ENCODE results near the gene VAV3.

Gene VAV3

GRCh38 chr1:107950464-107950863, 14.5 kb downstream of the VAV3 start:
- H3K79me2 ChIP-seq (ENCODE audit: control insufficient read depth, insufficient read depth, low read length, unreplicated experiment) = no peaks in the 10 kb centered on the region
- H3K27ac ChIP-seq (ENCODE audit: low read depth, low read length) = no peak overlapping the region
- H3K4me3 ChIP-seq (ENCODE audit: low read depth, low read length) = no peak overlapping the region
- H3K4me1 ChIP-seq (ENCODE audit: control insufficient read depth, insufficient read depth, low read length, unreplicated experiment) = no peaks in the 10 kb centered on the region
- peaks cover 23% of the 10 kb centered on the region; the same call in 1 of the 2 replicates for H3K27me3 ChIP-seq (ENCODE audit: insufficient read depth, low read length)
- H3K36me3 ChIP-seq (ENCODE audit: insufficient read depth, low read length) = no peaks in the 10 kb centered on the region
- no peak overlapping the region for H2AFZ ChIP-seq (ENCODE audit: low read length, unreplicated experiment)

- Histone ChIP-seq H2AFZ (ENCODE audit: low read length, unreplicated experiment) (no peak overlapping the region), H3K27me3 (ENCODE audit: insufficient read depth, low read length) (peaks cover 21% of the 10 kb centered on the region; the same call in 1 of the 2 replicates), H3K79me2 (ENCODE audit: control insufficient read depth, insufficient read depth, low read length, unreplicated experiment) (no peaks in the 10 kb centered on the region), H3K36me3 (ENCODE audit: insufficient read depth, low read length) (no peaks in the 10 kb centered on the region), H3K4me1 (ENCODE audit: control insufficient read depth, insufficient read depth, low read length, unreplicated experiment) (no peaks in the 10 kb centered on the region), H3K27ac (ENCODE audit: low read depth, low read length) (no peak overlapping the region), H3K4me3 (ENCODE audit: low read depth, low read length) (no peak overlapping the region)
These were observed 15.3 kb downstream of the VAV3 start for GRCh38 chr1:107949467-107950253.

GRCh38 chr1:107946794-107947193, 18.2 kb downstream of the VAV3 start:
- no peaks in the 10 kb centered on the region for H3K4me1 ChIP-seq (ENCODE audit: control insufficient read depth, insufficient read depth, low read length, unreplicated experiment)
- H3K27me3 ChIP-seq (ENCODE audit: insufficient read depth, low read length) = peaks cover 21% of the 10 kb centered on the region; the same call in 1 of the 2 replicates
- no peaks in the 10 kb centered on the region for H3K79me2 ChIP-seq (ENCODE audit: control insufficient read depth, insufficient read depth, low read length, unreplicated experiment)
- H3K4me3 ChIP-seq (ENCODE audit: low read depth, low read length) = no peak overlapping the region
- no peak overlapping the region for H2AFZ ChIP-seq (ENCODE audit: low read length, unreplicated experiment)
- no peak overlapping the region for H3K27ac ChIP-seq (ENCODE audit: low read depth, low read length)
- no peaks in the 10 kb centered on the region for H3K36me3 ChIP-seq (ENCODE audit: insufficient read depth, low read length)

- peaks cover 21% of the 10 kb centered on the region for H3K27me3 ChIP-seq (ENCODE audit: insufficient read depth, low read length)
- H2AFZ ChIP-seq (ENCODE audit: low read length, unreplicated experiment) = no peak overlapping the region
- H3K79me2 ChIP-seq (ENCODE audit: control insufficient read depth, insufficient read depth, low read length, unreplicated experiment) = no peaks in the 10 kb centered on the region
- H3K4me1 ChIP-seq (ENCODE audit: control insufficient read depth, insufficient read depth, low read length, unreplicated experiment) = no peaks in the 10 kb centered on the region
- no peak overlapping the region for H3K27ac ChIP-seq (ENCODE audit: low read depth, low read length)
- no peaks in the 10 kb centered on the region for H3K36me3 ChIP-seq (ENCODE audit: insufficient read depth, low read length)
- H3K4me3 ChIP-seq (ENCODE audit: low read depth, low read length) = no peak overlapping the region
These were observed 21.3 kb downstream of the VAV3 start for GRCh38 chr1:107943694-107944093.

- H3K36me3 ChIP-seq (ENCODE audit: insufficient read depth, low read length) = no peaks in the 10 kb centered on the region
- H3K27me3 ChIP-seq (ENCODE audit: insufficient read depth, low read length) = peaks cover 20% of the 10 kb centered on the region
- H3K79me2 ChIP-seq (ENCODE audit: control insufficient read depth, insufficient read depth, low read length, unreplicated experiment) = no peaks in the 10 kb centered on the region
- H2AFZ ChIP-seq (ENCODE audit: low read length, unreplicated experiment) = no peak overlapping the region
- H3K27ac ChIP-seq (ENCODE audit: low read depth, low read length) = no peak overlapping the region
- no peaks in the 10 kb centered on the region for H3K4me1 ChIP-seq (ENCODE audit: control insufficient read depth, insufficient read depth, low read length, unreplicated experiment)
- H3K4me3 ChIP-seq (ENCODE audit: low read depth, low read length) = no peak overlapping the region
These were observed 22.2 kb downstream of the VAV3 start for GRCh38 chr1:107942814-107943213.

- Histone ChIP-seq H3K79me2 (ENCODE audit: control insufficient read depth, insufficient read depth, low read length, unreplicated experiment) (no peaks in the 10 kb centered on the region), H3K4me1 (ENCODE audit: control insufficient read depth, insufficient read depth, low read length, unreplicated experiment) (peaks cover 5% of the 10 kb centered on the region), H3K27me3 (ENCODE audit: insufficient read depth, low read length) (peaks cover 8% of the 10 kb centered on the region), H2AFZ (ENCODE audit: low read length, unreplicated experiment) (no peak overlapping the region), H3K4me3 (ENCODE audit: low read depth, low read length) (no peak overlapping the region), H3K36me3 (ENCODE audit: insufficient read depth, low read length) (no peaks in the 10 kb centered on the region), H3K27ac (ENCODE audit: low read depth, low read length) (no peak overlapping the region)
These were observed 23.4 kb downstream of the VAV3 start for GRCh38 chr1:107941531-107941930.

- peaks cover 4% of the 10 kb centered on the region for H3K27me3 ChIP-seq (ENCODE audit: insufficient read depth, low read length)
- no peak overlapping the region for H3K4me3 ChIP-seq (ENCODE audit: low read depth, low read length)
- no peak overlapping the region for H2AFZ ChIP-seq (ENCODE audit: low read length, unreplicated experiment)
- H3K4me1 ChIP-seq (ENCODE audit: control insufficient read depth, insufficient read depth, low read length, unreplicated experiment) = peaks cover 6% of the 10 kb centered on the region
- H3K79me2 ChIP-seq (ENCODE audit: control insufficient read depth, insufficient read depth, low read length, unreplicated experiment) = no peaks in the 10 kb centered on the region
- no peaks in the 10 kb centered on the region for H3K36me3 ChIP-seq (ENCODE audit: insufficient read depth, low read length)
- no peak overlapping the region for H3K27ac ChIP-seq (ENCODE audit: low read depth, low read length)
These were observed 23.9 kb downstream of the VAV3 start for GRCh38 chr1:107941123-107941522.

- Histone ChIP-seq H3K79me2 (ENCODE audit: control insufficient read depth, insufficient read depth, low read length, unreplicated experiment) (no peaks in the 10 kb centered on the region), H3K27me3 (ENCODE audit: insufficient read depth, low read length) (peaks cover 2% of the 10 kb centered on the region; the same call in 1 of the 2 replicates), H3K36me3 (ENCODE audit: insufficient read depth, low read length) (no peaks in the 10 kb centered on the region), H3K4me3 (ENCODE audit: low read depth, low read length) (no peak overlapping the region), H3K4me1 (ENCODE audit: control insufficient read depth, insufficient read depth, low read length, unreplicated experiment) (peaks cover 6% of the 10 kb centered on the region), H2AFZ (ENCODE audit: low read length, unreplicated experiment) (no peak overlapping the region), H3K27ac (ENCODE audit: low read depth, low read length) (no peak overlapping the region)
These were observed 24.3 kb downstream of the VAV3 start for GRCh38 chr1:107940701-107941100.

- H3K27me3 ChIP-seq (ENCODE audit: insufficient read depth, low read length) = peaks cover 2% of the 10 kb centered on the region; the same call in 1 of the 2 replicates
- H3K4me1 ChIP-seq (ENCODE audit: control insufficient read depth, insufficient read depth, low read length, unreplicated experiment) = peaks cover 6% of the 10 kb centered on the region
- no peaks in the 10 kb centered on the region for H3K36me3 ChIP-seq (ENCODE audit: insufficient read depth, low read length)
These were observed 24.9 kb downstream of the VAV3 start for GRCh38 chr1:107940017-107940577.

GRCh38 chr1:107939256-107939655, 25.7 kb downstream of the VAV3 start:
- Histone ChIP-seq H3K4me1 (ENCODE audit: control insufficient read depth, insufficient read depth, low read length, unreplicated experiment) (peaks cover 6% of the 10 kb centered on the region), H3K36me3 (ENCODE audit: insufficient read depth, low read length) (no peaks in the 10 kb centered on the region), H3K4me3 (ENCODE audit: low read depth, low read length) (no peak overlapping the region)

More at GRCh38 chr1:107940017-107940577, 24.9 kb downstream of the VAV3 start:
- no peak overlapping the region for H2AFZ ChIP-seq (ENCODE audit: low read length, unreplicated experiment)
- H3K27ac ChIP-seq (ENCODE audit: low read depth, low read length) = no peak overlapping the region
- no peaks in the 10 kb centered on the region for H3K79me2 ChIP-seq (ENCODE audit: control insufficient read depth, insufficient read depth, low read length, unreplicated experiment)
- H3K4me3 ChIP-seq (ENCODE audit: low read depth, low read length) = no peak overlapping the region

More at GRCh38 chr1:107939256-107939655, 25.7 kb downstream of the VAV3 start:
- no peak overlapping the region for H3K27ac ChIP-seq (ENCODE audit: low read depth, low read length)
- no peaks in the 10 kb centered on the region for H3K79me2 ChIP-seq (ENCODE audit: control insufficient read depth, insufficient read depth, low read length, unreplicated experiment)
- no peak overlapping the region for H2AFZ ChIP-seq (ENCODE audit: low read length, unreplicated experiment)
- peaks cover 7% of the 10 kb centered on the region for H3K27me3 ChIP-seq (ENCODE audit: insufficient read depth, low read length)
